GM12878 (cell line): ENCODE data around the gene LRP5. TPM values are rescaled to one million over a fixed set of nuclear protein-coding genes. Genes with fewer than 3 reads are reported as not detected.

Source experiments
- ATAC-seq: fragments of 200-7000 bp; cut with Tn5 transposase; 3 replicates; pipeline ENCODE4 v1.9.1; 2020; ENCODE audit warnings: mild to moderate bottlenecking, moderate library complexity
- BruUV-seq: library from RNA; stranded (reverse); fragments of 400-500 nt; replicated peaks from 2 replicates; lab custom pipeline; 2021; lab: Mats Ljungman, UMichigan
- CTCF ChIA-PET: fragments of 300-600 bp; sonication (Branson Sonifier 250); formaldehyde crosslinking; extraction: SDS; loops from one replicate; lab custom pipeline; 2021; ENCODE audit warnings: inconsistent platforms; lab: Yijun Ruan, JAX
- POLR2A ChIA-PET: fragments of 350-600 bp; formaldehyde crosslinking; extraction: SDS; loops from one replicate; lab custom pipeline; 2021; ENCODE audit warnings: inconsistent platforms; lab: Charles Lee
- RAD21 ChIA-PET: fragments of 300-600 bp; sonication (Branson Sonifier 250); formaldehyde crosslinking; loops from one replicate; lab custom pipeline; 2023; ENCODE audit warnings: antibody characterized with exemption; ENCODE audit not compliant: unreplicated experiment; lab: Charles Lee
- SMC1A ChIA-PET: fragments of 300-600 bp; sonication (Branson Sonifier 250); formaldehyde crosslinking; loops from one replicate; lab custom pipeline; 2023; ENCODE audit not compliant: unreplicated experiment, uncharacterized antibody; lab: Charles Lee
- DNase-seq: peaks from one replicate; pipeline ENCODE4 v3.0.0-alpha.2; 2011; ENCODE audit warnings: low read depth, low spot score
- FAIRE-seq: peaks from 3 replicates; lab custom pipeline; 2011; peaks lifted over from hg19 to GRCh38; lab: Jason Lieb, UNC
- H2AFZ ChIP-seq: 2 replicates; pipeline ENCODE4 v1.6.0; 2011; ENCODE audit warnings: low read depth, low read length, control low read depth; ENCODE audit not compliant: control insufficient read depth
- H3K27ac ChIP-seq: 2 replicates; pipeline ENCODE4 v1.5.1; 2011; ENCODE audit warnings: control low read depth; ENCODE audit not compliant: control insufficient read depth, insufficient read depth
- H3K27me3 ChIP-seq, 2 experiments: replicated peaks in 1 of 2; 2 replicates each; pipeline versions ENCODE4 v1.6.0 to v1.6.1; 2011; ENCODE audit warnings: low read length in 1 of 2; ENCODE audit not compliant: control insufficient read depth in 2 of 2, insufficient read depth in 2 of 2
- H3K36me3 ChIP-seq, 2 experiments: 2 replicates each; pipeline ENCODE4 v1.5.1; 2011; ENCODE audit warnings: low read length in 1 of 2; ENCODE audit not compliant: control insufficient read depth in 2 of 2, insufficient read depth in 2 of 2
- H3K4me1 ChIP-seq: 2 replicates; pipeline ENCODE4 v1.6.1; 2011; ENCODE audit warnings: mild to moderate bottlenecking, low read length, moderate library complexity, mixed read lengths; ENCODE audit not compliant: control insufficient read depth, insufficient read depth
- H3K4me2 ChIP-seq: 2 replicates; pipeline ENCODE4 v1.6.0; 2011; ENCODE audit warnings: control low read depth; ENCODE audit not compliant: control insufficient read depth, insufficient read depth
- H3K4me3 ChIP-seq: fragments of 200-600 bp; sonication (generic); 2 replicates; pipeline ENCODE4 v1.5.1; 2016
- H3K79me2 ChIP-seq: 2 replicates; pipeline ENCODE4 v1.6.0; 2011; ENCODE audit warnings: low read length; ENCODE audit not compliant: control insufficient read depth, insufficient read depth
- H3K9ac ChIP-seq: 2 replicates; pipeline ENCODE4 v1.8.0; 2011; ENCODE audit warnings: low read length, control low read depth, mixed read lengths; ENCODE audit not compliant: control insufficient read depth, insufficient read depth
- H3K9me3 ChIP-seq: replicated peaks from 3 replicates; pipeline ENCODE4 v1.5.1; 2011; ENCODE audit warnings: mild to moderate bottlenecking, low read length; ENCODE audit not compliant: control insufficient read depth, insufficient read depth
- H4K20me1 ChIP-seq: 2 replicates; pipeline ENCODE4 v1.6.0; 2011; ENCODE audit not compliant: control insufficient read depth, insufficient read depth
- ATF3 ChIP-seq: IDR thresholded peaks from 2 replicates; pipeline ENCODE4 v1.6.1; 2011; ENCODE audit warnings: low read depth, mild to moderate bottlenecking, low read length, moderate library complexity, borderline replicate concordance; ENCODE audit errors: extremely low read depth
- CBFB ChIP-seq: IDR thresholded peaks from 2 replicates; pipeline ENCODE4 v1.6.1; 2016; ENCODE audit warnings: antibody characterized with exemption, low read depth
- CEBPZ ChIP-seq: fragments of 150-350 bp; IDR thresholded peaks from 2 replicates; pipeline ENCODE4 v1.6.1; 2016; ENCODE audit warnings: low read depth, low read length
- EZH2 ChIP-seq: IDR thresholded peaks from 2 replicates; pipeline ENCODE4 v1.6.1; 2012; ENCODE audit warnings: low read depth, mild to moderate bottlenecking, control low read depth, inconsistent platforms, low read length, borderline replicate concordance; ENCODE audit not compliant: control insufficient read depth
- HDGF ChIP-seq: fragments of 450-650 bp; IDR thresholded peaks from 2 replicates; pipeline ENCODE4 v1.6.1; 2016; ENCODE audit warnings: antibody characterized with exemption
- MYB ChIP-seq: fragments of 150-350 bp; IDR thresholded peaks from 2 replicates; pipeline ENCODE4 v1.6.1; 2014; ENCODE audit warnings: mild to moderate bottlenecking, low read depth, low read length, borderline replicate concordance
- MYC ChIP-seq: IDR thresholded peaks from 2 replicates; pipeline ENCODE4 v1.6.1; 2011; ENCODE audit warnings: mild to moderate bottlenecking, low read length, moderate library complexity, inconsistent platforms; ENCODE audit not compliant: insufficient read depth, insufficient replicate concordance, insufficient read length, severe bottlenecking
- REST ChIP-seq: IDR thresholded peaks from 2 replicates; pipeline ENCODE4 v1.6.1; 2012; ENCODE audit warnings: mild to moderate bottlenecking, low read depth, low read length
- RUNX3 ChIP-seq: IDR thresholded peaks from 2 replicates; pipeline ENCODE4 v1.6.1; 2012; ENCODE audit warnings: low read length, inconsistent platforms
- SMAD5 ChIP-seq: IDR thresholded peaks from 2 replicates; pipeline ENCODE4 v1.6.1; 2016; ENCODE audit warnings: antibody characterized with exemption, low read depth
- STAT3 ChIP-seq: IDR thresholded peaks from 2 replicates; pipeline ENCODE4 v1.6.1; 2011; ENCODE audit warnings: low read depth, low read length, improper control_type of control experiment
- TBL1XR1 ChIP-seq: IDR thresholded peaks from 2 replicates; pipeline ENCODE4 v1.6.1; 2012; ENCODE audit warnings: low read depth, low read length, improper control_type of control experiment
- YY1 ChIP-seq: IDR thresholded peaks from 2 replicates; pipeline ENCODE4 v1.6.1; 2011; ENCODE audit warnings: low read depth, mild to moderate bottlenecking, low read length
- ZBTB33 ChIP-seq: fragments of 450-650 bp; IDR thresholded peaks from 2 replicates; pipeline ENCODE4 v1.6.1; 2017; ENCODE audit warnings: mild to moderate bottlenecking
- WGBS: methylation state at CpG from one replicate; pipeline ENCODE4 v1.1.6; 2016; ENCODE audit warnings: low lambda C conversion rate; ENCODE audit not compliant: insufficient replicate concordance, insufficient coverage; ENCODE audit errors: missing lambda C conversion rate; 5-methylcytosine and 5-hydroxymethylcytosine counted together
- in situ Hi-C: fragments of 300-500 bp; cut with MboI; formaldehyde crosslinking; loops from 9 replicates; pipeline ENCODE4 v1.14.3; 2018; ENCODE audit warnings: mixed read lengths
- intact Hi-C: fragments of 100-400 bp; cut with micrococcal nuclease; formaldehyde crosslinking; loops from one replicate; pipeline ENCODE4 v1.14.2; 2022; ENCODE audit not compliant: unreplicated experiment
- polyA plus RNA-seq, 11 experiments: library from polyadenylated mRNA; depleted of rRNA in 4 of 11; unstranded in 6 of 11; stranded (reverse) in 5 of 11; fragments of >200 nt; fragmentation: Nextera tagmentation in 4 of 11; fragmentation: Illumina TruSeq in 1 of 11; extraction: Ambion mirVana in 4 of 11; extraction: Trizol in 1 of 11; gene quantifications; 1 replicate in 1 of 11; 2 replicates in 10 of 11; pipeline versions ENCODE4 v1.2.1 to v1.2.3, GENCODE V29; 2011 to 2016; ENCODE audit warnings: inconsistent platforms in 2 of 11, missing spikeins in 2 of 11, low read depth in 1 of 11
- total RNA-seq, 4 experiments: library from RNA; depleted of rRNA in 3 of 4; stranded (reverse); fragments of >200 nt in 3 of 4; fragmentation: Illumina TruSeq in 1 of 4; extraction: Trizol in 1 of 4; gene quantifications; 2 replicates each; pipeline versions ENCODE4 v1.2.1 to v1.2.3, GENCODE V29; 2013 to 2021

The LRP5 gene
- total and polyA plus RNA-seq, 10 of the 15 experiments (the other 5 are each of a cell fraction or from before 2014, with no cell fraction given), result 0.37 to 34.0 (median 6.6) TPM

- no peaks in the 10 kb centered on the region; the same call in 2 of the 3 replicates for H3K9me3 ChIP-seq
- POLR2A ChIA-PET, result interaction anchor here (0.7 kb wide), 1 partner anchor 16 kb away, joined by 3 read pairs; no protein-coding TSS in a partner anchor
- RAD21 ChIA-PET, result interaction anchor here (1.9 kb wide), 1 partner anchor 192 kb away, joined by 7 read pairs; no protein-coding TSS in a partner anchor
- CTCF ChIA-PET, result interaction anchor here (1.6 kb wide), 1 partner anchor 10 kb away, joined by 5 read pairs; the partner anchor contains the start of gene PPP6R3
- no peaks in the 10 kb centered on the region for H3K4me1 ChIP-seq
- no peak for FAIRE-seq
- H4K20me1 ChIP-seq, result no peaks in the 10 kb centered on the region
- in situ Hi-C loops (no loop called here), intact Hi-C loops (loop anchor here (5.0 to 10.0 kb wide), 2 partner anchors 153 to 425 kb away; no protein-coding TSS in a partner anchor)
- no peaks in the 10 kb centered on the region for H3K79me2 ChIP-seq
- no peak overlapping the region for H2AFZ ChIP-seq
- H3K9ac ChIP-seq, result no peak overlapping the region
- DNase-seq, result no peak
- H3K4me2 ChIP-seq, result no peak overlapping the region
- no peak overlapping the region for H3K4me3 ChIP-seq
- no TSS peak for BruUV-seq
- H3K27ac ChIP-seq, result no peak overlapping the region
- SMC1A ChIA-PET, result interaction anchor here (1.6 kb wide), 1 partner anchor 198 kb away, joined by 3 read pairs; no protein-coding TSS in a partner anchor
- WGBS, result 74% methylated on average over 11 of the region's 11 CpGs
- ATAC-seq, result no peak
- no peaks in the 10 kb centered on the region for H3K27me3 ChIP-seq
- H3K36me3 ChIP-seq, result peaks cover 2 to 5% of the 10 kb centered on the region in 2 experiments; a peak in 2 of 4 replicates
- TF ChIP-seq TBL1XR1, result no peak
- no peak for TF ChIP-seq CBFB
- no peak for TF ChIP-seq EZH2
- TF ChIP-seq MYC, result no peak
- no peak for TF ChIP-seq HDGF
- no peak for TF ChIP-seq YY1
- no peak for TF ChIP-seq RUNX3
- TF ChIP-seq CEBPZ, result no peak
- TF ChIP-seq ZBTB33, result no peak
- TF ChIP-seq REST, result no peak
- no peak for TF ChIP-seq STAT3
- no peak for TF ChIP-seq SMAD5
- TF ChIP-seq ATF3, result no peak
- no peak for TF ChIP-seq MYB
Observed at GRCh38 chr11:68449951-68450350, 137.6 kb downstream of the LRP5 start.
